Sigmoid colon (tissue), 4 donors: ENCODE data around the gene ZNF439.

Experiments
- CTCF ChIP-seq, 4 experiments: fragments of 450-650 bp in 3 of 4; fragments of 200-600 bp in 1 of 4; IDR thresholded peaks; one replicate each; pipeline ENCODE4 v1.5.1; 2016 to 2019; ENCODE audit warnings: antibody characterized with exemption in 4 of 4, mild to moderate bottlenecking in 3 of 4, moderate library complexity in 2 of 4
- EP300 ChIP-seq, 4 donors: sonication (generic); formaldehyde crosslinking; IDR thresholded peaks; one replicate each; pipeline ENCODE4 v1.6.1; 2017; ENCODE audit warnings: antibody characterized with exemption in 4 of 4
- POLR2A ChIP-seq, 2 donors: fragments of 450-650 bp; IDR thresholded peaks; one replicate each; pipeline ENCODE4 v1.6.1; 2016; ENCODE audit warnings: antibody characterized with exemption in 2 of 2, mild to moderate bottlenecking in 2 of 2, moderate library complexity in 2 of 2

- TF ChIP-seq POLR2A (IDR thresholded peaks at IDR 0.05) (no peak), CTCF (IDR thresholded peaks at IDR 0.05) (no peak), EP300 (IDR thresholded peaks at IDR 0.05) (no peak)
Measured at GRCh38 chr19:11860721-11861120, 12.2 kb downstream of the ZNF439 start.
